HCT116 (cell line): ENCODE results near the gene CHRNE. TPM values are rescaled to one million over a fixed set of nuclear protein-coding genes. Genes with fewer than 3 reads are reported as not detected.

ENCODE experiments used
- ATAC-seq: fragments of 200-7000 bp; cut with Tn5 transposase; 2 replicates; pipeline ENCODE4 v1.9.1; 2020; ENCODE audit warnings: mild to moderate bottlenecking, moderate library complexity
- BruUV-seq: library from RNA; stranded (reverse); fragments of 400-500 nt; replicated peaks from 2 replicates; lab custom pipeline; 2021; lab: Mats Ljungman, UMichigan
- CTCF ChIA-PET: fragments of 300-600 bp; sonication (Branson Sonifier 250); formaldehyde crosslinking; loops from one replicate; lab custom pipeline; 2021; ENCODE audit warnings: antibody characterized with exemption; lab: Charles Lee
- POLR2A ChIA-PET: fragments of 300-600, 350-600 bp; sonication (Branson Sonifier 250); formaldehyde crosslinking; loops from one replicate; lab custom pipeline; 2021; ENCODE audit warnings: antibody characterized with exemption; lab: Charles Lee
- RAD21 ChIA-PET, 2 experiments: fragments of 300-600 bp; sonication (Branson Sonifier 250); formaldehyde crosslinking; loops; one replicate each; lab custom pipeline; 2023; ENCODE audit warnings: low total read pairs in 2 of 2; ENCODE audit not compliant: uncharacterized antibody in 2 of 2, unreplicated experiment in 2 of 2, low non-redundant PET in 1 of 2; lab: Charles Lee
- DNase-seq: peaks from one replicate; pipeline ENCODE4 v3.0.0-alpha.2; 2010; ENCODE audit warnings: low read depth, low spot score
- H2AFZ ChIP-seq: fragments of 200-600 bp; shearing (Covaris generic), sonication (generic); 2 replicates; pipeline ENCODE4 v1.6.1; 2017; ENCODE audit warnings: low read depth, mixed run types, mixed read lengths, antibody characterized with exemption, low read length; ENCODE audit not compliant: poor library complexity, severe bottlenecking
- H3K27ac ChIP-seq: 2 replicates; pipeline ENCODE4 v1.5.1; 2012; ENCODE audit warnings: low read depth, low read length
- H3K27me3 ChIP-seq: fragments of 200-600 bp; sonication (generic); 2 replicates; pipeline ENCODE4 v1.6.1; 2016; ENCODE audit warnings: mixed run types, low read length, mixed read lengths; ENCODE audit not compliant: insufficient read depth
- H3K36me3 ChIP-seq, 2 experiments: fragments of 200-500 bp in 1 of 2; fragments of 200-600 bp in 1 of 2; sonication (Bioruptor generic) in 1 of 2; sonication (generic) in 1 of 2; 2 replicates each; pipeline versions ENCODE4 v1.5.1 to v1.6.1; 2014 to 2016; ENCODE audit warnings: low read length in 2 of 2, inconsistent platforms in 1 of 2, mixed read lengths in 1 of 2, mixed run types in 1 of 2; ENCODE audit not compliant: insufficient read depth in 2 of 2, control insufficient read depth in 1 of 2
- H3K4me1 ChIP-seq, 2 experiments: fragments of 200-600 bp in 1 of 2; sonication (generic) in 1 of 2; 2 replicates each; pipeline versions ENCODE4 v1.5.1 to v1.6.1; 2012 to 2017; ENCODE audit warnings: low read length in 2 of 2, inconsistent platforms in 1 of 2, mild to moderate bottlenecking in 1 of 2, mixed read lengths in 1 of 2, mixed run types in 1 of 2, moderate library complexity in 1 of 2; ENCODE audit not compliant: insufficient read depth in 2 of 2, control insufficient read depth in 1 of 2
- H3K4me2 ChIP-seq: fragments of 200-600 bp; sonication (generic); 2 replicates; pipeline ENCODE4 v1.6.1; 2017; ENCODE audit warnings: mixed run types, low read length, mixed read lengths
- H3K4me3 ChIP-seq, 2 experiments: fragments of 200-600 bp in 1 of 2; sonication (generic) in 1 of 2; replicated peaks in 1 of 2; 2 replicates each; pipeline ENCODE4 v1.5.1; 2011 to 2016; ENCODE audit warnings: low read length in 2 of 2, control low read depth in 1 of 2, low read depth in 1 of 2, mild to moderate bottlenecking in 1 of 2, mixed read lengths in 1 of 2, mixed run types in 1 of 2
- H3K79me2 ChIP-seq: fragments of 200-600 bp; sonication (generic); 2 replicates; pipeline ENCODE4 v1.6.1; 2017; ENCODE audit warnings: mild to moderate bottlenecking, mixed run types, low read length, moderate library complexity, mixed read lengths; ENCODE audit not compliant: insufficient read depth
- H3K9ac ChIP-seq: fragments of 200-600 bp; sonication (generic); 2 replicates; pipeline ENCODE4 v1.6.1; 2016; ENCODE audit warnings: low read length, mixed read lengths
- H3K9me2 ChIP-seq: fragments of 200-600 bp; sonication (generic), shearing (Covaris generic); 2 replicates; pipeline ENCODE4 v1.6.1; 2017; ENCODE audit warnings: mixed run types, mild to moderate bottlenecking, moderate library complexity; ENCODE audit not compliant: insufficient read depth
- H3K9me3 ChIP-seq, 2 experiments: fragments of 200-500 bp in 1 of 2; fragments of 200-600 bp in 1 of 2; sonication (Bioruptor generic) in 1 of 2; sonication (generic) in 1 of 2; 2 replicates each; pipeline ENCODE4 v1.6.1; 2014 to 2017; ENCODE audit warnings: low read length in 2 of 2, mixed read lengths in 2 of 2, inconsistent platforms in 1 of 2, low read depth in 1 of 2, mild to moderate bottlenecking in 1 of 2, mixed run types in 1 of 2, moderate library complexity in 1 of 2; ENCODE audit not compliant: control insufficient read depth in 1 of 2, insufficient read depth in 1 of 2
- H4K20me1 ChIP-seq: fragments of 200-600 bp; sonication (generic), shearing (Covaris generic); 2 replicates; pipeline ENCODE4 v1.6.1; 2017; ENCODE audit warnings: mixed run types, mild to moderate bottlenecking, moderate library complexity; ENCODE audit not compliant: insufficient read depth
- CEBPB ChIP-seq: IDR thresholded peaks from 2 replicates; pipeline ENCODE4 v1.6.1; 2012; ENCODE audit warnings: low read depth
- EZH2phosphoT487 ChIP-seq: fragments of 200-600 bp; IDR thresholded peaks from 2 replicates; pipeline ENCODE4 v1.6.1; 2018; ENCODE audit warnings: antibody characterized with exemption, borderline replicate concordance
- JUND ChIP-seq: IDR thresholded peaks from 2 replicates; pipeline ENCODE4 v1.6.1; 2012
- POLR2A ChIP-seq: IDR thresholded peaks from 2 replicates; pipeline ENCODE4 v1.7.0; 2011; ENCODE audit warnings: borderline replicate concordance; ENCODE audit not compliant: insufficient read depth, insufficient read length; ENCODE audit errors: extremely low read depth
- POLR2AphosphoS5 ChIP-seq: IDR thresholded peaks from 2 replicates; pipeline ENCODE4 v1.6.1; 2011; ENCODE audit warnings: mild to moderate bottlenecking, low read depth, low read length, moderate library complexity
- RAD21 ChIP-seq: IDR thresholded peaks from 2 replicates; pipeline ENCODE4 v1.6.1; 2012; ENCODE audit warnings: low read depth, mild to moderate bottlenecking
- SRF ChIP-seq: IDR thresholded peaks from 2 replicates; pipeline ENCODE4 v1.6.1; 2012; ENCODE audit warnings: low read depth
- YY1 ChIP-seq: IDR thresholded peaks from 2 replicates; pipeline ENCODE4 v1.6.1; 2011; ENCODE audit warnings: low read length, low read depth, moderate library complexity, mild to moderate bottlenecking; ENCODE audit not compliant: insufficient replicate concordance; ENCODE audit errors: extremely low read depth
- ZBTB33 ChIP-seq: IDR thresholded peaks from 2 replicates; pipeline ENCODE4 v1.6.1; 2011; ENCODE audit warnings: mild to moderate bottlenecking, low read length, moderate library complexity; ENCODE audit not compliant: insufficient replicate concordance; ENCODE audit errors: extremely low read depth
- ZFX ChIP-seq: fragments of 450-650 bp; IDR thresholded peaks from 2 replicates; pipeline ENCODE4 v1.6.1; 2017
- intact Hi-C: fragments of 100-400 bp; cut with micrococcal nuclease; formaldehyde crosslinking; loops from 2 replicates; pipeline ENCODE4 v1.10.0; 2022
- total RNA-seq: library from RNA; stranded (reverse); gene quantifications from one replicate; pipeline ENCODE4 v1.2.1, GENCODE V29; 2021; ENCODE audit not compliant: unreplicated experiment
- TF ChIP-seq, protein P1 (sequence below): IDR thresholded peaks from 2 replicates; pipeline ENCODE4 v1.6.1; 2012
- TF ChIP-seq, protein P2 (sequence below): IDR thresholded peaks from 2 replicates; pipeline ENCODE4 v1.6.1; 2012

The CHRNE gene
- total RNA-seq, 1 experiment from 2014 or later: 0.30 TPM

DNA sequence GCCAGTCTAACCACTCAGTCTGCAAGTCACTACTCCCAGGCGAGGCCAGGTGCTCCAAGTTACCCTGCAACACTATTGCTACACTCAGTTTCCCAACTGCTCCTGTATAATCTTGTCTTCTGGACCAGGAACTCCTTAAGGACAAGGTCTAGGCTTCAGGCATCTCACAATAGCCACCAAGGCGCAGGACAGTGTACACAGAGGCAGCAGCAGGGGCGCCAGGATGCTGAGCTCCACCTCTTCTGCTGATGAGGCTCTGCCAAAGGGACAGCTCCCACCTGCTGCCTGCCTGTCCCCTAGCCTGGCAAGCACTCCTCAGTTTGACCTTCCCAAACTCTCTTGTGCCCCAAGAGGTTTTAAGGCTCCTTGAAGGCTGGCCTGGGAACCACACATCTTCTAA is 33.5 kb upstream of the CHRNE start:
- Histone ChIP-seq H3K27ac (no peak overlapping the region), H3K9me3 (no peaks in the 10 kb centered on the region), H3K9me2 (no peaks in the 10 kb centered on the region), H4K20me1 (no peaks in the 10 kb centered on the region), H3K79me2 (peaks cover 30% of the 10 kb centered on the region), H3K9ac (no peak overlapping the region), H3K4me1 (peaks cover 12 to 26% of the 10 kb centered on the region in 2 experiments), H2AFZ (no peak overlapping the region), H3K36me3 (peaks cover 0 to 17% of the 10 kb centered on the region in 2 experiments; a peak in 1 of 4 replicates), H3K4me3 (no peak overlapping the region), H3K4me2 (no peak overlapping the region), H3K27me3 (no peaks in the 10 kb centered on the region)
- intact Hi-C loops: no loop called here
- no TSS peak for BruUV-seq
- ATAC-seq (no peak), DNase-seq (no peak)
- TF ChIP-seq EZH2phosphoT487 (no peak), JUND (no peak), POLR2A (no peak), POLR2AphosphoS5 (no peak), ZFX (no peak), RAD21 (no peak), CEBPB (no peak), YY1 (no peak), ZBTB33 (no peak), SRF (no peak)
- TF ChIP-seq, protein P1, sequence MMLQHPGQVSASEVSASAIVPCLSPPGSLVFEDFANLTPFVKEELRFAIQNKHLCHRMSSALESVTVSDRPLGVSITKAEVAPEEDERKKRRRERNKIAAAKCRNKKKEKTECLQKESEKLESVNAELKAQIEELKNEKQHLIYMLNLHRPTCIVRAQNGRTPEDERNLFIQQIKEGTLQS: no peak
- TF ChIP-seq, protein P2, sequence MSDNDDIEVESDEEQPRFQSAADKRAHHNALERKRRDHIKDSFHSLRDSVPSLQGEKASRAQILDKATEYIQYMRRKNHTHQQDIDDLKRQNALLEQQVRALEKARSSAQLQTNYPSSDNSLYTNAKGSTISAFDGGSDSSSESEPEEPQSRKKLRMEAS: no peak
- CTCF ChIA-PET: no interaction called here
- POLR2A ChIA-PET: no interaction called here
- RAD21 ChIA-PET: no interaction called here
